IMR-90 (cell line): ENCODE data around the gene RASGRF2. TPM values are rescaled to one million over a fixed set of nuclear protein-coding genes. Genes with fewer than 3 reads are reported as not detected.

Experiments used
- ATAC-seq: fragments of 200-7000 bp; cut with Tn5 transposase; 2 replicates; pipeline ENCODE4 v1.9.1; 2020; ENCODE audit warnings: low read depth, mild to moderate bottlenecking, moderate library complexity
- BruUV-seq: library from RNA; stranded (reverse); fragments of 400-500 nt; replicated peaks from 2 replicates; lab custom pipeline; 2021; lab: Mats Ljungman, UMichigan
- CTCF ChIA-PET: fragments of 300-600 bp; formaldehyde crosslinking; extraction: SDS; loops from one replicate; lab custom pipeline; 2021; ENCODE audit warnings: antibody characterized with exemption; lab: Yijun Ruan, JAX
- POLR2A ChIA-PET: fragments of 300-600 bp; sonication (Branson Sonifier 250); formaldehyde crosslinking; loops from one replicate; lab custom pipeline; 2022; ENCODE audit warnings: antibody characterized with exemption; ENCODE audit not compliant: unreplicated experiment; lab: Charles Lee
- DNase-seq: peaks from one replicate; pipeline ENCODE4 v3.0.0; 2013
- H2AFZ ChIP-seq: replicated peaks from 2 replicates; pipeline ENCODE3; 2013; ENCODE audit warnings: low read length, mild to moderate bottlenecking; ENCODE audit not compliant: poor library complexity
- H2AK5ac ChIP-seq: 2 replicates; pipeline ENCODE4 v1.6.1; 2013; ENCODE audit warnings: low read depth, low read length, inconsistent platforms
- H2AK9ac ChIP-seq: replicated peaks from 2 replicates; pipeline ENCODE3; 2013; ENCODE audit warnings: mild to moderate bottlenecking, low read depth, low read length, moderate library complexity; ENCODE audit not compliant: poor library complexity
- H2BK120ac ChIP-seq: 2 replicates; pipeline ENCODE4 v1.6.1; 2013; ENCODE audit warnings: low read depth, low read length, inconsistent platforms
- H2BK15ac ChIP-seq: 3 replicates; pipeline ENCODE4 v1.6.1; 2013; ENCODE audit warnings: low read depth, low read length, inconsistent platforms
- H2BK20ac ChIP-seq: 2 replicates; pipeline ENCODE4 v1.6.1; 2013; ENCODE audit warnings: low read depth, mild to moderate bottlenecking, inconsistent platforms, low read length, moderate library complexity
- H2BK5ac ChIP-seq: 2 replicates; pipeline ENCODE4 v1.6.1; 2013; ENCODE audit warnings: mild to moderate bottlenecking, low read depth, low read length, inconsistent platforms; ENCODE audit not compliant: poor library complexity, severe bottlenecking
- H3K14ac ChIP-seq: replicated peaks from 2 replicates; pipeline ENCODE4 v1.6.1; 2013; ENCODE audit warnings: low read depth, low read length, inconsistent platforms
- H3K18ac ChIP-seq: 2 replicates; pipeline ENCODE4 v1.6.1; 2013; ENCODE audit warnings: low read depth, low read length, control low read depth
- H3K23ac ChIP-seq: 2 replicates; pipeline ENCODE4 v1.6.1; 2013; ENCODE audit warnings: low read depth, low read length, inconsistent platforms
- H3K27ac ChIP-seq: 2 replicates; pipeline ENCODE4 v1.5.1; 2013; ENCODE audit warnings: mild to moderate bottlenecking, control low read depth, low read length; ENCODE audit not compliant: insufficient read depth
- H3K27me3 ChIP-seq: 2 replicates; pipeline ENCODE4 v1.6.1; 2013; ENCODE audit warnings: low read length; ENCODE audit not compliant: control insufficient read depth, insufficient read depth
- H3K36me3 ChIP-seq: 2 replicates; pipeline ENCODE4 v1.6.1; 2013; ENCODE audit warnings: low read length, mixed read lengths; ENCODE audit not compliant: control insufficient read depth, insufficient read depth
- H3K4ac ChIP-seq: 2 replicates; pipeline ENCODE4 v1.6.1; 2013; ENCODE audit warnings: low read depth, low read length, inconsistent platforms
- H3K4me1 ChIP-seq: 2 replicates; pipeline ENCODE4 v1.6.1; 2013; ENCODE audit warnings: low read length, mixed read lengths; ENCODE audit not compliant: control insufficient read depth, insufficient read depth
- H3K4me2 ChIP-seq: 2 replicates; pipeline ENCODE4 v1.6.1; 2013; ENCODE audit warnings: low read depth, mild to moderate bottlenecking, control low read depth, low read length, moderate library complexity
- H3K4me3 ChIP-seq: 2 replicates; pipeline ENCODE4 v1.5.1; 2013; ENCODE audit warnings: low read depth, mild to moderate bottlenecking, control low read depth, low read length, moderate library complexity; ENCODE audit not compliant: insufficient read depth
- H3K56ac ChIP-seq: 2 replicates; pipeline ENCODE4 v1.6.1; 2013; ENCODE audit warnings: low read length, inconsistent platforms; ENCODE audit not compliant: insufficient read depth; ENCODE audit errors: extremely low read depth
- H3K79me1 ChIP-seq, 2 experiments: 2 replicates each; pipeline ENCODE4 v1.6.1; 2013; ENCODE audit warnings: low read length in 2 of 2, inconsistent platforms in 1 of 2, low read depth in 1 of 2
- H3K9ac ChIP-seq: 2 replicates; pipeline ENCODE4 v1.6.1; 2013; ENCODE audit warnings: low read depth, low read length, control low read depth
- H3K9me1 ChIP-seq: 2 replicates; pipeline ENCODE4 v1.6.1; 2013; ENCODE audit warnings: low read length, inconsistent platforms; ENCODE audit not compliant: insufficient read depth
- H3K9me3 ChIP-seq: 2 replicates; pipeline ENCODE4 v1.6.1; 2013; ENCODE audit warnings: low read length; ENCODE audit not compliant: control insufficient read depth, insufficient read depth
- H4K20me1 ChIP-seq: 2 replicates; pipeline ENCODE4 v1.6.1; 2013; ENCODE audit warnings: low read length, inconsistent platforms; ENCODE audit not compliant: insufficient read depth
- H4K5ac ChIP-seq: 2 replicates; pipeline ENCODE4 v1.6.1; 2013; ENCODE audit warnings: mild to moderate bottlenecking, low read depth, low read length, control low read depth
- H4K8ac ChIP-seq, 2 experiments: 2 replicates each; pipeline ENCODE4 v1.6.1; 2013; ENCODE audit warnings: low read depth in 2 of 2, low read length in 2 of 2, control low read depth in 1 of 2, inconsistent platforms in 1 of 2
- H4K91ac ChIP-seq: 2 replicates; pipeline ENCODE4 v1.6.1; 2013; ENCODE audit warnings: low read depth, low read length, inconsistent platforms; ENCODE audit not compliant: insufficient read depth
- BHLHE40 ChIP-seq: fragments of 150-350 bp; IDR thresholded peaks from 2 replicates; pipeline ENCODE4 v1.6.1; 2016; ENCODE audit warnings: mild to moderate bottlenecking, low read depth, low read length
- CEBPB ChIP-seq: IDR thresholded peaks from 2 replicates; pipeline ENCODE4 v1.6.1; 2012; ENCODE audit warnings: low read depth, low read length, improper control_type of control experiment
- CHD1 ChIP-seq: IDR thresholded peaks from 2 replicates; pipeline ENCODE4 v1.6.1; 2012; ENCODE audit warnings: low read depth, low read length, improper control_type of control experiment
- CTCF ChIP-seq: conservative IDR thresholded peaks from 2 replicates; pipeline ENCODE4 v1.5.1; 2012; ENCODE audit warnings: mild to moderate bottlenecking, low read depth, low read length, improper control_type of control experiment
- ELK1 ChIP-seq: fragments of 150-350 bp; IDR thresholded peaks from 2 replicates; pipeline ENCODE4 v1.6.1; 2016; ENCODE audit warnings: low read depth, mild to moderate bottlenecking, low read length, moderate library complexity, borderline replicate concordance
- FOS ChIP-seq: fragments of 150-350 bp; IDR thresholded peaks from 2 replicates; pipeline ENCODE4 v1.6.1; 2016; ENCODE audit warnings: low read depth, low read length
- MAFK ChIP-seq: IDR thresholded peaks from 2 replicates; pipeline ENCODE4 v1.6.1; 2012; ENCODE audit warnings: low read depth, low read length, improper control_type of control experiment
- MAZ ChIP-seq: IDR thresholded peaks from 2 replicates; pipeline ENCODE4 v1.6.1; 2012; ENCODE audit warnings: low read depth, mild to moderate bottlenecking, low read length, improper control_type of control experiment, moderate library complexity, borderline replicate concordance
- MXI1 ChIP-seq: IDR thresholded peaks from 2 replicates; pipeline ENCODE4 v1.6.1; 2012; ENCODE audit warnings: low read depth, mild to moderate bottlenecking, low read length, moderate library complexity, borderline replicate concordance
- NFE2L2 ChIP-seq: fragments of 150-350 bp; IDR thresholded peaks from 2 replicates; pipeline ENCODE4 v1.6.1; 2016; ENCODE audit warnings: low read depth, mild to moderate bottlenecking, low read length
- POLR2A ChIP-seq: IDR thresholded peaks from 2 replicates; pipeline ENCODE4 v1.6.1; 2012; ENCODE audit warnings: mild to moderate bottlenecking, low read depth, low read length
- RAD21 ChIP-seq: IDR thresholded peaks from 2 replicates; pipeline ENCODE4 v1.6.1; 2012; ENCODE audit warnings: low read length, improper control_type of control experiment
- RCOR1 ChIP-seq: IDR thresholded peaks from 2 replicates; pipeline ENCODE4 v1.6.1; 2012; ENCODE audit warnings: mild to moderate bottlenecking, low read length, improper control_type of control experiment; ENCODE audit not compliant: insufficient replicate concordance
- RFX5 ChIP-seq: IDR thresholded peaks from 2 replicates; pipeline ENCODE4 v1.8.0; 2012; ENCODE audit warnings: low read depth, mild to moderate bottlenecking, low read length, moderate library complexity
- SMC3 ChIP-seq: fragments of 150-350 bp; IDR thresholded peaks from 2 replicates; pipeline ENCODE4 v1.6.1; 2016; ENCODE audit warnings: low read depth, mild to moderate bottlenecking, antibody characterized with exemption, low read length, moderate library complexity
- USF2 ChIP-seq: fragments of 150-350 bp; IDR thresholded peaks from 2 replicates; pipeline ENCODE4 v1.6.1; 2017; ENCODE audit warnings: mild to moderate bottlenecking, antibody characterized with exemption, low read length, low read depth
- WGBS, 2 experiments: methylation state at CpG; one replicate each; pipeline versions ENCODE4 v1.1.5 to v1.1.7; 2013; ENCODE audit warnings: missing lambda C conversion rate in 2 of 2; ENCODE audit not compliant: insufficient read length in 1 of 2; ENCODE audit errors: extremely low coverage in 2 of 2; 5-methylcytosine and 5-hydroxymethylcytosine counted together
- dilution Hi-C: fragments of 300-500 bp; cut with HindIII; formaldehyde crosslinking; loops from one replicate; pipeline ENCODE4 v1.14.3; 2018; ENCODE audit warnings: low sequenced_read_pairs; ENCODE audit not compliant: unreplicated experiment
- in situ Hi-C: fragments of 300-500 bp; cut with MboI; formaldehyde crosslinking; loops from 3 replicates; pipeline ENCODE4 v1.14.3; 2019; ENCODE audit warnings: low sequenced_read_pairs, inconsistent platforms, mixed read lengths
- intact Hi-C: fragments of 100-400 bp; cut with micrococcal nuclease; formaldehyde crosslinking; loops from 2 replicates; pipeline ENCODE4 v1.10.0; 2022
- polyA plus RNA-seq, 3 experiments: library from polyadenylated mRNA; depleted of rRNA; stranded (reverse); fragments of >200 nt; gene quantifications; 2 replicates each; pipeline ENCODE4 v1.2.3, GENCODE V29; 2012; ENCODE audit warnings: low replicate concordance in 1 of 3
- total RNA-seq: library from RNA; depleted of rRNA; stranded (reverse); fragments of >200 nt; gene quantifications from 2 replicates; pipeline ENCODE4 v1.2.3, GENCODE V29; 2012

Gene RASGRF2
- total and polyA plus RNA-seq, 2 of the 4 experiments (the other 2 are of a cell fraction) = 2.9 to 5.0 TPM

- in situ Hi-C loops = no loop called here
- Histone ChIP-seq H3K14ac (no peak overlapping the region), H3K9ac (no peak overlapping the region), H4K5ac (no peak overlapping the region), H2BK5ac (no peak overlapping the region), H4K20me1 (peaks cover 3% of the 10 kb centered on the region; the same call in 1 of the 2 replicates), H2AK5ac (peak overlapping the region; percentile 49; the same call in 1 of the 2 replicates), H3K56ac (no peak overlapping the region), H2BK20ac (0 out of 2 replicates have a peak overlapping the region, but pooled peaks have one; percentile 16), H2AFZ (no peak overlapping the region), H3K18ac (no peak overlapping the region), H3K4me2 (no peak overlapping the region), H3K79me1 (peaks cover 0 to 15% of the 10 kb centered on the region in 2 experiments; a peak in 3 of 4 replicates), H4K8ac (peak overlapping the region in 1 of 2 experiments; percentile 76; a peak in 1 of 4 replicates), H3K9me1 (peaks cover 9% of the 10 kb centered on the region), H3K23ac (no peak overlapping the region), H2AK9ac (no peak overlapping the region), H3K9me3 (no peaks in the 10 kb centered on the region), H3K4me1 (no peaks in the 10 kb centered on the region; the same call in 1 of the 2 replicates), H3K27ac (no peak overlapping the region), H4K91ac (no peak overlapping the region), H3K36me3 (peaks cover 3% of the 10 kb centered on the region; the same call in 1 of the 2 replicates), H2BK15ac (no peak overlapping the region), H2BK120ac (peak overlapping the region; percentile 30; the same call in 1 of the 2 replicates), H3K4me3 (no peak overlapping the region), H3K4ac (0 out of 2 replicates have a peak overlapping the region, but pooled peaks have one; percentile 43), H3K27me3 (no peaks in the 10 kb centered on the region)
- no TSS peak for BruUV-seq
- ATAC-seq (peak; percentile 50), DNase-seq (peak; percentile 35)
- TF ChIP-seq RFX5 (no peak), MAFK (no peak), POLR2A (no peak), CHD1 (no peak), RCOR1 (no peak), CEBPB (no peak), RAD21 (no peak), SMC3 (no peak), MXI1 (no peak), NFE2L2 (no peak), ELK1 (no peak), FOS (no peak), CTCF (no peak), MAZ (no peak), USF2 (no peak), BHLHE40 (no peak)
- ChIA-PET POLR2A (no interaction called here), CTCF (no interaction called here)
- 91% methylated on average over 5 of the region's 9 CpGs; no CpG with 5 or more reads in 1 of the 2 experiments for WGBS, 2 experiments
- dilution Hi-C loops = no loop called here
- intact Hi-C loops = loop anchor here (2.0 kb wide), 1 partner anchor 204 kb away; the partner anchor contains the start of gene RASGRF2
Observed at GRCh38 chr5:81164936-81165335, 204.8 kb downstream of the RASGRF2 start.
